Right hindlimb (tissue), 1 donor: ENCODE data around the gene SMIM44.

ENCODE experiments used
- DNase-seq: peaks from one replicate; pipeline ENCODE4 v3.0.0-alpha.2; 2018

Gene SMIM44

GRCh38 chr19:3433805-3434540 lies 49.3 kb downstream of the SMIM44 start:
- no peak for DNase-seq

- DNase-seq = peak; percentile 48
These were observed 49.9 kb downstream of the SMIM44 start for GRCh38 chr19:3433313-3433712.
